H9 (cell line): ENCODE data around the gene NR1H2. TPM values are rescaled to one million over a fixed set of nuclear protein-coding genes. Genes with fewer than 3 reads are reported as not detected.

Source experiments
- DNase-seq: peaks from one replicate; pipeline ENCODE4 v3.0.0-alpha.2; 2017
- H2AFZ ChIP-seq: one replicate; pipeline ENCODE4 v1.6.1; 2013; ENCODE audit warnings: mild to moderate bottlenecking, low read length, control low read depth, moderate library complexity
- H2AK5ac ChIP-seq: 2 replicates; pipeline ENCODE4 v1.6.1; 2013; ENCODE audit warnings: low read length, control low read depth, mixed read lengths; ENCODE audit not compliant: insufficient read length
- H2BK120ac ChIP-seq: one replicate; pipeline ENCODE4 v1.6.1; 2013; ENCODE audit warnings: low read depth, mild to moderate bottlenecking, low read length, control low read depth, inconsistent platforms; ENCODE audit not compliant: poor library complexity, severe bottlenecking
- H2BK12ac ChIP-seq: 2 replicates; pipeline ENCODE4 v1.6.1; 2013; ENCODE audit warnings: low read length, control low read depth, mixed read lengths, low read depth; ENCODE audit not compliant: insufficient read length
- H2BK15ac ChIP-seq: 2 replicates; pipeline ENCODE4 v1.6.1; 2013; ENCODE audit warnings: low read depth, low read length, control low read depth
- H2BK20ac ChIP-seq: one replicate; pipeline ENCODE4 v1.6.1; 2013; ENCODE audit warnings: low read depth, mild to moderate bottlenecking, low read length, control low read depth, inconsistent platforms; ENCODE audit not compliant: poor library complexity, severe bottlenecking
- H2BK5ac ChIP-seq: 2 replicates; pipeline ENCODE4 v1.6.1; 2013; ENCODE audit warnings: low read length, control low read depth, mixed read lengths; ENCODE audit not compliant: insufficient read length
- H3K14ac ChIP-seq: 2 replicates; pipeline ENCODE4 v1.6.1; 2013; ENCODE audit warnings: low read length, control low read depth; ENCODE audit not compliant: insufficient read depth
- H3K18ac ChIP-seq: 2 replicates; pipeline ENCODE4 v1.6.1; 2013; ENCODE audit warnings: low read depth, mild to moderate bottlenecking, mixed read lengths, low read length, control low read depth; ENCODE audit not compliant: insufficient read length
- H3K23ac ChIP-seq: 2 replicates; pipeline ENCODE4 v1.6.1; 2013; ENCODE audit warnings: low read length, control low read depth, mixed read lengths, low read depth; ENCODE audit not compliant: insufficient read length
- H3K23me2 ChIP-seq: 2 replicates; pipeline ENCODE4 v1.6.1; 2013; ENCODE audit warnings: low read depth, mild to moderate bottlenecking, mixed read lengths, low read length, control low read depth; ENCODE audit not compliant: insufficient read length, poor library complexity, severe bottlenecking
- H3K27ac ChIP-seq: 2 replicates; pipeline ENCODE4 v1.5.1; 2013; ENCODE audit warnings: low read length, control low read depth, mixed read lengths, low read depth; ENCODE audit not compliant: insufficient read length
- H3K27me3 ChIP-seq: 2 replicates; pipeline ENCODE4 v1.6.1; 2013; ENCODE audit warnings: low read length, control low read depth, inconsistent platforms; ENCODE audit not compliant: insufficient read depth
- H3K4ac ChIP-seq: 2 replicates; pipeline ENCODE4 v1.6.1; 2013; ENCODE audit warnings: low read depth, mild to moderate bottlenecking, control low read depth, inconsistent platforms, low read length, moderate library complexity
- H3K4me1 ChIP-seq: 2 replicates; pipeline ENCODE4 v1.6.1; 2013; ENCODE audit warnings: low read length, control low read depth, inconsistent platforms; ENCODE audit not compliant: insufficient read depth
- H3K4me2 ChIP-seq: 2 replicates; pipeline ENCODE4 v1.6.1; 2013; ENCODE audit warnings: low read length, control low read depth, mixed read lengths; ENCODE audit not compliant: insufficient read length, insufficient read depth
- H3K56ac ChIP-seq: 2 replicates; pipeline ENCODE4 v1.6.1; 2013; ENCODE audit warnings: low read depth, mild to moderate bottlenecking, mixed read lengths, low read length, control low read depth; ENCODE audit not compliant: insufficient read length
- H3K79me1 ChIP-seq: 2 replicates; pipeline ENCODE4 v1.6.1; 2013; ENCODE audit warnings: low read depth, mild to moderate bottlenecking, moderate library complexity, low read length, control low read depth, inconsistent platforms; ENCODE audit not compliant: insufficient read depth, poor library complexity, severe bottlenecking
- H3K79me2 ChIP-seq: 2 replicates; pipeline ENCODE4 v1.6.1; 2013; ENCODE audit warnings: low read length, control low read depth, inconsistent platforms; ENCODE audit not compliant: insufficient read depth
- H3K9ac ChIP-seq: 2 replicates; pipeline ENCODE4 v1.6.1; 2013; ENCODE audit warnings: low read length, control low read depth, mixed read lengths; ENCODE audit not compliant: insufficient read length; ENCODE audit errors: extremely low read depth
- H3K9me3 ChIP-seq: one replicate; pipeline ENCODE4 v1.6.1; 2013; ENCODE audit warnings: low read depth, low read length, inconsistent platforms; ENCODE audit not compliant: control insufficient read depth
- H3T11ph ChIP-seq: one replicate; pipeline ENCODE4 v1.6.1; 2013; ENCODE audit warnings: mild to moderate bottlenecking, low read length, control low read depth, inconsistent platforms
- H4K20me1 ChIP-seq: one replicate; pipeline ENCODE4 v1.6.1; 2013; ENCODE audit not compliant: control insufficient read depth, insufficient read length, insufficient read depth
- H4K5ac ChIP-seq: 2 replicates; pipeline ENCODE4 v1.6.1; 2013; ENCODE audit warnings: low read depth, mild to moderate bottlenecking, mixed read lengths, low read length, control low read depth; ENCODE audit not compliant: insufficient read length
- H4K8ac ChIP-seq: replicated peaks from 2 replicates; pipeline ENCODE4 v1.6.1; 2013; ENCODE audit warnings: low read length, control low read depth, mixed read lengths, low read depth; ENCODE audit not compliant: insufficient read length
- H4K91ac ChIP-seq: 2 replicates; pipeline ENCODE4 v1.6.1; 2013; ENCODE audit warnings: low read depth, mild to moderate bottlenecking, moderate library complexity, mixed read lengths, low read length, control low read depth; ENCODE audit not compliant: insufficient read length
- H3K27ac Mint-ChIP-seq, 3 experiments: 2 replicates in 2 of 3; 3 replicates in 1 of 3; pipeline ENCODE4 v1.8.0; 2020 to 2021; ENCODE audit warnings: mixed read lengths in 3 of 3, mild to moderate bottlenecking in 1 of 3, moderate library complexity in 1 of 3
- H3K27me3 Mint-ChIP-seq: 2 replicates; pipeline ENCODE4 v1.8.0; 2021; ENCODE audit warnings: low read depth, mild to moderate bottlenecking, moderate library complexity, mixed read lengths
- H3K36me3 Mint-ChIP-seq, 3 experiments: 2 replicates in 2 of 3; 3 replicates in 1 of 3; pipeline ENCODE4 v1.8.0; 2020 to 2021; ENCODE audit warnings: low read depth in 3 of 3, mixed read lengths in 3 of 3; ENCODE audit not compliant: insufficient read depth in 1 of 3
- H3K4me1 Mint-ChIP-seq, 2 experiments: 2 replicates each; pipeline ENCODE4 v1.8.0; 2020; ENCODE audit warnings: mixed read lengths in 2 of 2
- H3K4me3 Mint-ChIP-seq, 2 experiments: 2 replicates in 1 of 2; 3 replicates in 1 of 2; pipeline ENCODE4 v1.8.0; 2020 to 2021; ENCODE audit warnings: mild to moderate bottlenecking in 2 of 2, mixed read lengths in 2 of 2, moderate library complexity in 1 of 2
- H3K9me3 Mint-ChIP-seq, 2 experiments: 2 replicates in 1 of 2; 3 replicates in 1 of 2; pipeline ENCODE4 v1.8.0; 2020; ENCODE audit warnings: mild to moderate bottlenecking in 2 of 2, mixed read lengths in 2 of 2, moderate library complexity in 1 of 2
- WGBS: extraction: QIAGEN DNeasy Blood & Tissue Kit; methylation state at CpG from one replicate; pipeline ENCODE4 v1.1.7; 2013; ENCODE audit warnings: missing lambda C conversion rate, low lambda C conversion rate, mixed read lengths; ENCODE audit not compliant: insufficient read length; ENCODE audit errors: extremely low coverage; 5-methylcytosine and 5-hydroxymethylcytosine counted together
- total RNA-seq: library from RNA; stranded (reverse); gene quantifications from 2 replicates; pipeline ENCODE4 v1.2.1, GENCODE V29; 2021
- TF ChIP-seq, protein P1 (sequence below): fragments of 200-600 bp; sonication (generic); conservative IDR thresholded peaks from 3 replicates; pipeline ENCODE4 v1.8.0; 2021; ENCODE audit warnings: antibody characterized with exemption, mild to moderate bottlenecking

NR1H2 gene
- total RNA-seq, 1 experiment from 2014 or later, result 33.2 TPM

DNA sequence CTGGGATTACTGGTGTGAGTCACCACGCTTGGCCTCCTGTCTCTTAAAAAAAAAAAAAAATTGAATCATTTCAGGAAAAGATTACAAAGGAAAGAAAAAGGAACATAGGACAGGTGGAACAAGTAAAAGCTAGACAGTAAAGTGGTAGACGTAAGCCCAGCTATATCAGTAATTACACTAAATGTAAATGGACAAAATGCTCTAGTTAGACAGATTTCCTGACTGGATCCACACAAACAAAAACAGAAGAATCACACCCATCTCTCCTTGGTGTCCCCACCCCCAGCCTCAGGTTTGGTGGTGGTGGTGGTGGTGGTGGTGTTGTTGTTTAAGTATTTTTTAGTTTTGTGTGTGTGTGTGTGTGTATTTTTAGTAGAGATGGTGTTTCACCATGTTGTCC, 36.2 kb downstream of the NR1H2 start:
- Histone ChIP-seq H3K9me3 (no peaks in the 10 kb centered on the region), H4K91ac (no peak overlapping the region), H3T11ph (no peak overlapping the region), H2BK5ac (no peak overlapping the region), H3K79me1 (no peaks in the 10 kb centered on the region), H4K5ac (no peak overlapping the region), H3K27ac (no peak overlapping the region), H3K23ac (no peak overlapping the region), H3K4me2 (no peak overlapping the region), H3K14ac (no peak overlapping the region), H3K23me2 (no peaks in the 10 kb centered on the region), H3K27me3 (no peaks in the 10 kb centered on the region), H2BK15ac (no peak overlapping the region), H2BK12ac (no peak overlapping the region), H3K79me2 (no peaks in the 10 kb centered on the region), H3K4ac (no peak overlapping the region), H4K8ac (no peak overlapping the region), H3K18ac (no peak overlapping the region), H2AK5ac (no peak overlapping the region), H2BK20ac (no peak overlapping the region), H3K56ac (no peak overlapping the region), H3K4me1 (no peaks in the 10 kb centered on the region), H2AFZ (no peak overlapping the region), H2BK120ac (no peak overlapping the region), H4K20me1 (no peaks in the 10 kb centered on the region), H3K9ac (no peak overlapping the region)
- peaks cover 30 to 57% (median 46%) of the 10 kb centered on the region in 3 experiments for H3K36me3 Mint-ChIP-seq
- H3K27ac Mint-ChIP-seq, result peak overlapping the region in 1 of 3 experiments; percentile 68; a peak in 1 of 7 replicates
- peaks cover 0 to 2% of the 10 kb centered on the region in 2 experiments; a peak in 1 of 5 replicates for H3K9me3 Mint-ChIP-seq
- whole genome bisulfite sequencing, result no CpG with 5 or more reads among the region's 2 CpGs
- H3K4me1 Mint-ChIP-seq, result peaks cover 4 to 9% of the 10 kb centered on the region in 2 experiments; a peak in 3 of 4 replicates
- TF ChIP-seq, protein P1, sequence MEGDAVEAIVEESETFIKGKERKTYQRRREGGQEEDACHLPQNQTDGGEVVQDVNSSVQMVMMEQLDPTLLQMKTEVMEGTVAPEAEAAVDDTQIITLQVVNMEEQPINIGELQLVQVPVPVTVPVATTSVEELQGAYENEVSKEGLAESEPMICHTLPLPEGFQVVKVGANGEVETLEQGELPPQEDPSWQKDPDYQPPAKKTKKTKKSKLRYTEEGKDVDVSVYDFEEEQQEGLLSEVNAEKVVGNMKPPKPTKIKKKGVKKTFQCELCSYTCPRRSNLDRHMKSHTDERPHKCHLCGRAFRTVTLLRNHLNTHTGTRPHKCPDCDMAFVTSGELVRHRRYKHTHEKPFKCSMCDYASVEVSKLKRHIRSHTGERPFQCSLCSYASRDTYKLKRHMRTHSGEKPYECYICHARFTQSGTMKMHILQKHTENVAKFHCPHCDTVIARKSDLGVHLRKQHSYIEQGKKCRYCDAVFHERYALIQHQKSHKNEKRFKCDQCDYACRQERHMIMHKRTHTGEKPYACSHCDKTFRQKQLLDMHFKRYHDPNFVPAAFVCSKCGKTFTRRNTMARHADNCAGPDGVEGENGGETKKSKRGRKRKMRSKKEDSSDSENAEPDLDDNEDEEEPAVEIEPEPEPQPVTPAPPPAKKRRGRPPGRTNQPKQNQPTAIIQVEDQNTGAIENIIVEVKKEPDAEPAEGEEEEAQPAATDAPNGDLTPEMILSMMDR, result no peak
- DNase-seq, result no peak
- H3K27me3 Mint-ChIP-seq, result no peaks in the 10 kb centered on the region; the same call in 1 of the 2 replicates
- no peak overlapping the region for H3K4me3 Mint-ChIP-seq
